Measurements from ENCODE around the gene SRRM2.

SRRM2 gene

DNA sequence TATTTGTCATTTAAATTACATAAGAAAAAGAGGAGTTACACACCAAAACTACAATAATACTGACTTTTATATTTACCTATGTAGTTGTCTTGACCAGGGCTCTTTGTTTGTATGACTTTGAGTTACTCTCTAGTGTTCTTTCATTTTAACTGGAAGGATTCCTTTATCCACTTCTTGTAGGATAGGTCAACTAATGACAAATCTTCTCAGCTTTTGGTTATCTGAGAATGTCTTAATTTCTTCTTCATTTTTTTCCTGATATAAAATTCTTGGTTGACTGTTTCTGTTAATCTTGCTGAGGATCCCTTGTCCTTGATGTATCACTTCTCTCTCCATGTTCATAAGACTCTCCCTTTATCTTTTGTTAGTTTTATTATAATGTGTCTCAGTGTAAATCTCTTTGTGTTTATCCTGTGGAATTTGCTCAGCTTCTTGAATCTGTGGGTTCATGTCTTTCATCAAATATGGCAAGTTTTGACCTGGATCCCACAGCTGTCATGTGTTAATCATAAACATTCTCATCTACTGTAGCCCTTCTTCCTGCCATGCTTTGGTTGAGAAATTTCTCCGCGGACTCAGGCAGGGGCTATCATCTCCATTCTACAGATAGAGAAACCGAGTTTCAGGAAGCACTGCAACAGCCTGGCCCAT is 51.2 kb downstream of the SRRM2 start:
- H3K27ac ChIP-seq, result no peak overlapping the region
- DNase-seq (ENCODE audit: low spot score), result no peak
- TF ChIP-seq, protein P1, sequence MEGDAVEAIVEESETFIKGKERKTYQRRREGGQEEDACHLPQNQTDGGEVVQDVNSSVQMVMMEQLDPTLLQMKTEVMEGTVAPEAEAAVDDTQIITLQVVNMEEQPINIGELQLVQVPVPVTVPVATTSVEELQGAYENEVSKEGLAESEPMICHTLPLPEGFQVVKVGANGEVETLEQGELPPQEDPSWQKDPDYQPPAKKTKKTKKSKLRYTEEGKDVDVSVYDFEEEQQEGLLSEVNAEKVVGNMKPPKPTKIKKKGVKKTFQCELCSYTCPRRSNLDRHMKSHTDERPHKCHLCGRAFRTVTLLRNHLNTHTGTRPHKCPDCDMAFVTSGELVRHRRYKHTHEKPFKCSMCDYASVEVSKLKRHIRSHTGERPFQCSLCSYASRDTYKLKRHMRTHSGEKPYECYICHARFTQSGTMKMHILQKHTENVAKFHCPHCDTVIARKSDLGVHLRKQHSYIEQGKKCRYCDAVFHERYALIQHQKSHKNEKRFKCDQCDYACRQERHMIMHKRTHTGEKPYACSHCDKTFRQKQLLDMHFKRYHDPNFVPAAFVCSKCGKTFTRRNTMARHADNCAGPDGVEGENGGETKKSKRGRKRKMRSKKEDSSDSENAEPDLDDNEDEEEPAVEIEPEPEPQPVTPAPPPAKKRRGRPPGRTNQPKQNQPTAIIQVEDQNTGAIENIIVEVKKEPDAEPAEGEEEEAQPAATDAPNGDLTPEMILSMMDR (IDR thresholded peaks at IDR 0.05), result no peak
- no peak overlapping the region for H3K4me3 ChIP-seq

DNA sequence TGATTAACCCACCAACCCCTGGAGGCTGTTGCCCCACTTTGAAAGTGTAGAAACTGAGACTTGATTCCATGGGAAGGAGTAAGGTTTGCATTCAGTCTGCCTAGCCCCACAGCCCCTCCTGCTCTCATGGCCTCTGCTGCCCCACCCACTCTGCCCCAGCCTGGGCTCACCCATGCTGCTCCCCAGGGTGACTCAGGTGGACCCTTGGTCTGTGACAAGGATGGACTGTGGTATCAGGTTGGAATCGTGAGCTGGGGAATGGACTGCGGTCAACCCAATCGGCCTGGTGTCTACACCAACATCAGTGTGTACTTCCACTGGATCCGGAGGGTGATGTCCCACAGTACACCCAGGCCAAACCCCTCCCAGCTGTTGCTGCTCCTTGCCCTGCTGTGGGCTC is 52.3 kb downstream of the SRRM2 start:
- H3K27ac ChIP-seq, result no peak overlapping the region
- TF ChIP-seq, protein P1 (IDR thresholded peaks at IDR 0.05), result no peak
- DNase-seq (ENCODE audit: low spot score), result no peak
- no peak overlapping the region for H3K4me3 ChIP-seq

DNA sequence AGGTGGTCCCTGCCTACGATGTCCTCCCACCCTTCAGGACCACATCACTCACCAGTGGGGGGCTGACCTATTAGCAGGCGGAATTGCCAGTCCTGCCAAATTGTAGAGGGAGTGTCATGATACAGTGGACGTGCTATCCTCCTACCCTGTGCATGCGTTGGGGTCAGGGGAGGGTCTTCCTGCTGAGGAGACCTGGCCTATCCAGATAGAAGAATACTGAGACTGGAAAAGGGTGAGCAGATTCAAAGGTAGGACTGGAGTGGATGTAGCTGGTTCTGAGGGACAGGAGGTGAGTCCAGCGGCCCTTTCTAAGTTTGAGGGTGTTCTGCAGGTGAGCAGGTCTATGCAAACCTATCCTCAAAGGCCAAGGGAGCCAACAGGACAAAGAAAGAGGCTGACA is 53.8 kb downstream of the SRRM2 start:
- Histone ChIP-seq H3K4me3 (no peak overlapping the region), H3K27ac (no peak overlapping the region)
- TF ChIP-seq, protein P1 (IDR thresholded peaks at IDR 0.05), result no peak
- no peak for DNase-seq (ENCODE audit: low spot score)

DNA sequence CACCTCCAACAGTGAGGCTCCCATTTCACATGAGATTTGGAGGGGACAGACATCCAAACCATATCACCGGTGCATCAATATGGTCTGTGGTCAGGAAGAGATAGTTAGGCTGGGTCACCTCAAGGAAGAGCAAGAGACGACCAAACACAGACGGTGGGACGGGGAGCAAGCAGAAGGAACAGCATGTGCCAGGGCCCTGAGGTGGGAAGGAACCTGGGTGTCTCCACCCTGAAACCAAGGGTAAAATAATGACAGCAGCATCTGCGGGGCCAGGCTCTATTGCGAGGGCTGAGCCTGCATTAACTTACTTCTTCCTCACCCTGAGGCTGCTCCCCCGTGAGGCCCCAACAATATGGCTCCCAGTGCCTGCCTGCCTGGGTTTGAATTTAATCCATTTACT is 55.7 kb downstream of the SRRM2 start:
- DNase-seq (ENCODE audit: low spot score), result no peak
- Histone ChIP-seq H3K27ac (no peak overlapping the region), H3K4me3 (no peak overlapping the region)
- TF ChIP-seq, protein P1 (IDR thresholded peaks at IDR 0.05), result no peak

DNA sequence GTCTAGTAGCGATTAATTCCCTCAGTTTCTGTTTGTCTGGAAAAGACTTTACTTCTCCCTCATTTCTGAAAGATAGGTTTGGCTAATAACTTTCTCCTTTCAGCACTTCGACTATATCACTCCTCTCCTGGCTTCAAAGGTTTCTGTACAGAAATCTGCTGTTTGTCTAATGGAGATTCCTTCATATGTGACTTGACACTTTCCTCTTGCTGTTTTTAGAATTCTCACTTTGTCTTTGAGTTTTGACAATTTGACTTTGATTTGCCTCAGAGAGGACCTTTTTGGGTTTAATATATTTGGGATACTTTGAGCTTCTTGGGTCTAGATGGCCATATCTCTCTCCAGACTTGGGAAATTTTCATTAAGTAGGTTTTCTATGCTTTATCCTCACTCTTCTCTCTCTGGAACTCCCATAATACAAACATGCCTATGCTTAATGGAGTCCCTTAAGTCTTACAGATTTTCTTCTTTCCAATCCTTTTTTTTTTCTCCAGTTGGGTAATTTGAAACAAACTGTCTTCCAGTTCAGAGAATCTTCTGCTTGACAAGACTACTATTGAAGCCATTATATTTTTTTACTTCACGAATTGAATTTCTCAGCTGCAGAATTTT is 56.8 kb downstream of the SRRM2 start:
- DNase-seq (ENCODE audit: low spot score), result no peak
- Histone ChIP-seq H3K27ac (no peak overlapping the region), H3K4me3 (no peak overlapping the region)
- TF ChIP-seq, protein P1 (IDR thresholded peaks at IDR 0.05), result no peak

DNA sequence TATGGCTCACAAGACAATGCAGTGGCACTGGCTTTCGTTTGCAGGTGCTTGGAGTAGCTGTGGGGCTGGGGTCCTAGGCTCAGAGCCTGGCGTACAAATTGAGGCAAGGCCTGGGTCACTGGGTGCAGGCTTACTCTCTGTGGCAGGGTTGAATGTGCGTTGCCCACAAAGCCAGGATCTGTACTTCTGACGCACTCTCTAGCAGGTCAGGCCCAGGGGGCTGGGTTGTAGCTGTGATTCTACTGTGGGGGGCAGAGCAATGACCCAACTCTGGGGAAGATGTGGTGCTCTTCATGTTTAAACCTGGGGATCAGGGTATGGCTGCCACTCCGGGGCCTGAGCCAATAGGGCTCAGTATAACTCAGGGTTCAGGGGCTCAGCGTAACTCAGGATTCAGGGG is 58.2 kb downstream of the SRRM2 start:
- H3K27ac ChIP-seq, result no peak overlapping the region
- TF ChIP-seq, protein P1 (IDR thresholded peaks at IDR 0.05), result no peak
- H3K4me3 ChIP-seq, result no peak overlapping the region
- no peak for DNase-seq (ENCODE audit: low spot score)
